SK-N-MC (cell line): Measurements from ENCODE around the gene EN2.

Experiments used
- EZH2 ChIP-seq: fragments of 200-600 bp; sonication (generic); IDR thresholded peaks from one replicate; pipeline ENCODE4 v1.6.1; 2017; ENCODE audit warnings: antibody characterized with exemption
- POLR2AphosphoS5 ChIP-seq: IDR thresholded peaks from 2 replicates; pipeline ENCODE4 v1.6.1; 2012; ENCODE audit warnings: mild to moderate bottlenecking, low read depth, low read length, borderline replicate concordance

DNA sequence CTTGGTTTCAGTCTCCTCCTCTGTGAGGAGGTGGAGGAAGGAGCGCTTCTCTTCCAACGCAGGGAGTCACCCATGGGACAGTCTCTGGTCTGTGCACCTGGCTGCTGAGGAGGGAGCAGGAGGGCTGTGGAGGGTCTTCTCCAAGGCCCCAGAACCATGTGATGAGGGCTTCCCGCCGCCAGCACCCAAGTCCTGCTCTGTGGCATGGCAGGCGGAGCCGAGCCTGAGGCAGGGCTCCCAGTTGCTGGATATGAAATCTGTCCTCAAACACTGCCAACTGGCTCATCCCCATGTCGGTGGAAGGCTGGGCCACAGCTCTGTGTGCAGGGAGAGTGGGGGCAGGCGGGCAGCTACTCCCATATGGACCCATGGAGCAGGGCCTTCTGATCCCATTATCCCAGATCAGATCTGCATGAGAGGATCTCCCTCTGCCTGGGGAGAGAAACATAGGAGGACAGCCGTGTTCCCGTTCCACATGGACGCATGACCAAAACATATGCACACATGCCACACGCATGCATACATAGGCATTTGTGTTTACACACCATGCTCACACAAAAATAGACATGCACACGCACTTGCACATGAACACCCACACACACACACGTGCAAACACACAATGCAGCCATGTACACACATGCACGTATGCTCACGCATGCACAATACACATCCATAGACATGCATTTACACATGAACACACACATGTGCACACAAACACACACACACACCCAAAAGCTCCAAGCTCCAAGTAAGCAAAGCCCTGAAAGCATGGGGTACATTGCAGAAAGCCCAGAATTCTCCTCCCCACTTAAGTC is 38.8 kb upstream of the EN2 start:
- no peak for TF ChIP-seq POLR2AphosphoS5
- TF ChIP-seq EZH2 = no peak
